H9 (cell line): ENCODE data around the gene MRPL2. TPM values are rescaled to one million over a fixed set of nuclear protein-coding genes. Genes with fewer than 3 reads are reported as not detected.

ENCODE experiments used
- DNase-seq: peaks from one replicate; pipeline ENCODE4 v3.0.0-alpha.2; 2017
- H2AFZ ChIP-seq: one replicate; pipeline ENCODE4 v1.6.1; 2013; ENCODE audit warnings: mild to moderate bottlenecking, low read length, control low read depth, moderate library complexity
- H2AK5ac ChIP-seq: 2 replicates; pipeline ENCODE4 v1.6.1; 2013; ENCODE audit warnings: low read length, control low read depth, mixed read lengths; ENCODE audit not compliant: insufficient read length
- H2BK120ac ChIP-seq: one replicate; pipeline ENCODE4 v1.6.1; 2013; ENCODE audit warnings: low read depth, mild to moderate bottlenecking, low read length, control low read depth, inconsistent platforms; ENCODE audit not compliant: poor library complexity, severe bottlenecking
- H2BK12ac ChIP-seq: 2 replicates; pipeline ENCODE4 v1.6.1; 2013; ENCODE audit warnings: low read length, control low read depth, mixed read lengths, low read depth; ENCODE audit not compliant: insufficient read length
- H2BK15ac ChIP-seq: 2 replicates; pipeline ENCODE4 v1.6.1; 2013; ENCODE audit warnings: low read depth, low read length, control low read depth
- H2BK20ac ChIP-seq: one replicate; pipeline ENCODE4 v1.6.1; 2013; ENCODE audit warnings: low read depth, mild to moderate bottlenecking, low read length, control low read depth, inconsistent platforms; ENCODE audit not compliant: poor library complexity, severe bottlenecking
- H2BK5ac ChIP-seq: 2 replicates; pipeline ENCODE4 v1.6.1; 2013; ENCODE audit warnings: low read length, control low read depth, mixed read lengths; ENCODE audit not compliant: insufficient read length
- H3K14ac ChIP-seq: 2 replicates; pipeline ENCODE4 v1.6.1; 2013; ENCODE audit warnings: low read length, control low read depth; ENCODE audit not compliant: insufficient read depth
- H3K18ac ChIP-seq: 2 replicates; pipeline ENCODE4 v1.6.1; 2013; ENCODE audit warnings: low read depth, mild to moderate bottlenecking, mixed read lengths, low read length, control low read depth; ENCODE audit not compliant: insufficient read length
- H3K23ac ChIP-seq: 2 replicates; pipeline ENCODE4 v1.6.1; 2013; ENCODE audit warnings: low read length, control low read depth, mixed read lengths, low read depth; ENCODE audit not compliant: insufficient read length
- H3K23me2 ChIP-seq: 2 replicates; pipeline ENCODE4 v1.6.1; 2013; ENCODE audit warnings: low read depth, mild to moderate bottlenecking, mixed read lengths, low read length, control low read depth; ENCODE audit not compliant: insufficient read length, poor library complexity, severe bottlenecking
- H3K27ac ChIP-seq: 2 replicates; pipeline ENCODE4 v1.5.1; 2013; ENCODE audit warnings: low read length, control low read depth, mixed read lengths, low read depth; ENCODE audit not compliant: insufficient read length
- H3K27me3 ChIP-seq: 2 replicates; pipeline ENCODE4 v1.6.1; 2013; ENCODE audit warnings: low read length, control low read depth, inconsistent platforms; ENCODE audit not compliant: insufficient read depth
- H3K4ac ChIP-seq: 2 replicates; pipeline ENCODE4 v1.6.1; 2013; ENCODE audit warnings: low read depth, mild to moderate bottlenecking, control low read depth, inconsistent platforms, low read length, moderate library complexity
- H3K4me1 ChIP-seq: 2 replicates; pipeline ENCODE4 v1.6.1; 2013; ENCODE audit warnings: low read length, control low read depth, inconsistent platforms; ENCODE audit not compliant: insufficient read depth
- H3K4me2 ChIP-seq: 2 replicates; pipeline ENCODE4 v1.6.1; 2013; ENCODE audit warnings: low read length, control low read depth, mixed read lengths; ENCODE audit not compliant: insufficient read length, insufficient read depth
- H3K56ac ChIP-seq: 2 replicates; pipeline ENCODE4 v1.6.1; 2013; ENCODE audit warnings: low read depth, mild to moderate bottlenecking, mixed read lengths, low read length, control low read depth; ENCODE audit not compliant: insufficient read length
- H3K79me1 ChIP-seq: 2 replicates; pipeline ENCODE4 v1.6.1; 2013; ENCODE audit warnings: low read depth, mild to moderate bottlenecking, moderate library complexity, low read length, control low read depth, inconsistent platforms; ENCODE audit not compliant: insufficient read depth, poor library complexity, severe bottlenecking
- H3K79me2 ChIP-seq: 2 replicates; pipeline ENCODE4 v1.6.1; 2013; ENCODE audit warnings: low read length, control low read depth, inconsistent platforms; ENCODE audit not compliant: insufficient read depth
- H3K9ac ChIP-seq: 2 replicates; pipeline ENCODE4 v1.6.1; 2013; ENCODE audit warnings: low read length, control low read depth, mixed read lengths; ENCODE audit not compliant: insufficient read length; ENCODE audit errors: extremely low read depth
- H3K9me3 ChIP-seq: one replicate; pipeline ENCODE4 v1.6.1; 2013; ENCODE audit warnings: low read depth, low read length, inconsistent platforms; ENCODE audit not compliant: control insufficient read depth
- H3T11ph ChIP-seq: one replicate; pipeline ENCODE4 v1.6.1; 2013; ENCODE audit warnings: mild to moderate bottlenecking, low read length, control low read depth, inconsistent platforms
- H4K20me1 ChIP-seq: one replicate; pipeline ENCODE4 v1.6.1; 2013; ENCODE audit not compliant: control insufficient read depth, insufficient read length, insufficient read depth
- H4K5ac ChIP-seq: 2 replicates; pipeline ENCODE4 v1.6.1; 2013; ENCODE audit warnings: low read depth, mild to moderate bottlenecking, mixed read lengths, low read length, control low read depth; ENCODE audit not compliant: insufficient read length
- H4K8ac ChIP-seq: replicated peaks from 2 replicates; pipeline ENCODE4 v1.6.1; 2013; ENCODE audit warnings: low read length, control low read depth, mixed read lengths, low read depth; ENCODE audit not compliant: insufficient read length
- H4K91ac ChIP-seq: 2 replicates; pipeline ENCODE4 v1.6.1; 2013; ENCODE audit warnings: low read depth, mild to moderate bottlenecking, moderate library complexity, mixed read lengths, low read length, control low read depth; ENCODE audit not compliant: insufficient read length
- H3K27ac Mint-ChIP-seq, 3 experiments: 2 replicates in 2 of 3; 3 replicates in 1 of 3; pipeline ENCODE4 v1.8.0; 2020 to 2021; ENCODE audit warnings: mixed read lengths in 3 of 3, mild to moderate bottlenecking in 1 of 3, moderate library complexity in 1 of 3
- H3K27me3 Mint-ChIP-seq: 2 replicates; pipeline ENCODE4 v1.8.0; 2021; ENCODE audit warnings: low read depth, mild to moderate bottlenecking, moderate library complexity, mixed read lengths
- H3K36me3 Mint-ChIP-seq, 3 experiments: 2 replicates in 2 of 3; 3 replicates in 1 of 3; pipeline ENCODE4 v1.8.0; 2020 to 2021; ENCODE audit warnings: low read depth in 3 of 3, mixed read lengths in 3 of 3; ENCODE audit not compliant: insufficient read depth in 1 of 3
- H3K4me1 Mint-ChIP-seq, 2 experiments: 2 replicates each; pipeline ENCODE4 v1.8.0; 2020; ENCODE audit warnings: mixed read lengths in 2 of 2
- H3K4me3 Mint-ChIP-seq, 2 experiments: 2 replicates in 1 of 2; 3 replicates in 1 of 2; pipeline ENCODE4 v1.8.0; 2020 to 2021; ENCODE audit warnings: mild to moderate bottlenecking in 2 of 2, mixed read lengths in 2 of 2, moderate library complexity in 1 of 2
- H3K9me3 Mint-ChIP-seq, 2 experiments: 2 replicates in 1 of 2; 3 replicates in 1 of 2; pipeline ENCODE4 v1.8.0; 2020; ENCODE audit warnings: mild to moderate bottlenecking in 2 of 2, mixed read lengths in 2 of 2, moderate library complexity in 1 of 2
- CTCF ChIP-seq: fragments of 200-600 bp; sonication (generic); conservative IDR thresholded peaks from 3 replicates; pipeline ENCODE4 v1.8.0; 2021; ENCODE audit warnings: antibody characterized with exemption, mild to moderate bottlenecking
- WGBS: extraction: QIAGEN DNeasy Blood & Tissue Kit; methylation state at CpG from one replicate; pipeline ENCODE4 v1.1.7; 2013; ENCODE audit warnings: missing lambda C conversion rate, low lambda C conversion rate, mixed read lengths; ENCODE audit not compliant: insufficient read length; ENCODE audit errors: extremely low coverage; 5-methylcytosine and 5-hydroxymethylcytosine counted together
- total RNA-seq: library from RNA; stranded (reverse); gene quantifications from 2 replicates; pipeline ENCODE4 v1.2.1, GENCODE V29; 2021

The MRPL2 gene
- total RNA-seq, 1 experiment from 2014 or later = 74.4 TPM

DNA sequence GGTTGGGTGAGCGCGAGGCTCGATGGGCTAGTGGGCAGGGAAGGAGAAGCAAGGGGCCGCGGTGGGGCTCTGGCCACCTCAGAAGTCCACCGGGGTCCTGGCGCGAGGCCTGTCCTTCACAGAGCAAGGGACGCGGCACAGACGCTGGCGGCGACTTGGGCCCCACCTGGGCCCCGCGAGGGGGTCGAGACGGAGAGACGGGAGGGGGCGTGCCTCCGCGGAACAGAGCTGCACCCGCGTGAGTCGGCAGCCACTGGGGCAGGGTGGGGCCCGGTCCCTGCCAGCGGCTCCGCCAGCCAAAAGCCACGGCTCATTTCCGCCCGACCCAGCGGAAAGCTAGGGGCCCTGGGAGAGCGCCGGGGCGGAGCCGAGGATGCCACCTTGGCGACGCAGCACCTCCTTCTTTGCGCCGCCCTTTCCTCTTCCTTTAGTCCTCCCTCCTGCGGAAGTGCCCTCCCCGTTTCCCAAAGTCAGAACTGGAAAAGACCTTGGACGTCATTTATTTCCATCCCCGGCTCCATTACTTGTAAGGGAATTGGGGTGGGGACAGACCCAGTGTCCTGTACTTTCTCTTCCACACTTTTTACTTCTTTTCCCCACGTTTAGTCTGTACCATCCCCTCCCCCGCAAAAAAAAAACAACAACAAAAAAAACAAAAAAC lies 5.6 kb downstream of the MRPL2 start, which contains the start of gene CUL7:
Gene CUL7 (minus strand): TSS at position 307 of the 661 bp plus-strand sequence. CDS start 1,063 bp downstream, outside the sequence.
- Mint-ChIP-seq H3K27me3 (no peaks in the 10 kb centered on the region; the same call in 1 of the 2 replicates), H3K4me1 (peaks cover 30 to 31% of the 10 kb centered on the region in 2 experiments), H3K4me3 (peak within 1 kb of the TSS; percentile 94), H3K36me3 (peaks cover 32 to 57% (median 56%) of the 10 kb centered on the region in 3 experiments), H3K27ac (peak within 1 kb of the TSS; percentile 92 to 98 (median 97)), H3K9me3 (peaks cover 0 to 3% of the 10 kb centered on the region in 2 experiments; a peak in 1 of 5 replicates)
- Histone ChIP-seq H2BK5ac (no peak within 1 kb of the TSS), H2BK12ac (no peak within 1 kb of the TSS), H3K4me2 (peak within 1 kb of the TSS; percentile 52), H3K27ac (no peak within 1 kb of the TSS), H3K18ac (peak within 1 kb of the TSS; percentile 52), H3K23me2 (peaks cover 7% of the 10 kb centered on the region), H2BK20ac (no peak within 1 kb of the TSS), H3K4ac (no peak within 1 kb of the TSS; the same call in 1 of the 2 replicates), H2BK120ac (no peak within 1 kb of the TSS), H3K9me3 (no peaks in the 10 kb centered on the region), H3K23ac (no peak within 1 kb of the TSS), H4K91ac (no peak within 1 kb of the TSS), H4K8ac (no peak within 1 kb of the TSS), H3K79me1 (peaks cover 2% of the 10 kb centered on the region), H3T11ph (no peak within 1 kb of the TSS), H3K4me1 (0 out of 2 replicates have a peak, but pooled peaks cover 4% of the 10 kb centered on the region), H4K20me1 (no peaks in the 10 kb centered on the region), H2BK15ac (no peak within 1 kb of the TSS), H3K9ac (peak within 1 kb of the TSS; percentile 72), H2AFZ (no peak within 1 kb of the TSS), H3K79me2 (peaks cover 7% of the 10 kb centered on the region; the same call in 1 of the 2 replicates), H3K56ac (no peak within 1 kb of the TSS), H4K5ac (no peak within 1 kb of the TSS), H3K14ac (peak within 1 kb of the TSS; percentile 85), H3K27me3 (no peaks in the 10 kb centered on the region), H2AK5ac (no peak within 1 kb of the TSS)
- TF ChIP-seq CTCF = no peak
- DNase-seq = peak; percentile 91
- WGBS = 100% methylated on average over 1 of the region's 45 CpGs
